NCI-H524 treated with DMSO at 0.1 percent for 48 hours (cell line): ENCODE results near the gene RABGAP1L.
"Not testable (repeated sequence)": the region's sequence is repeated elsewhere in the genome, so short reads cannot be mapped to it uniquely, and the experiment has no call there.

Experiments used
- DNase-seq: peaks from one replicate; lab custom pipeline; 2025; lab: John Stamatoyannopoulos, UW

Gene RABGAP1L

DNA sequence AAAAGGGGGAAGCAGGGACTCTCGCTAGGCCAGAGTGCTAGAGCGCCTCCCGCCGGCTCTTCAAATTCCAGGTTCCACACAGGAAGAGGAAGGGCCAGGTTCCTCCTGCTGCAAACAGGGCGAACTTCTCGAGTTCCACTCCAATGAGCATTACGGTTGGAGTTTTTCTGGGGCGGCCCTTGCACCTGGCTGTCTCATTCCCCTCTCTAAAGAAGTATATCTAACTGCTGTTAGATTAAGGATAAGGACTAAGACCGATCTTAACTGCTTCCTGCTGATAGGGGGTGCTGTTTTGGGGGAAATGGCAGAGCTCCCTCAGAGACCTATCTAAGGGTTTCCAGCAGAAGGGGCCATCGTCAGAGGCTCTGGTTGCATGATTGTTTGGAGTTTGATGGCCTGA is 138.0 kb downstream of the RABGAP1L start:
- DNase-seq, result no peak

DNA sequence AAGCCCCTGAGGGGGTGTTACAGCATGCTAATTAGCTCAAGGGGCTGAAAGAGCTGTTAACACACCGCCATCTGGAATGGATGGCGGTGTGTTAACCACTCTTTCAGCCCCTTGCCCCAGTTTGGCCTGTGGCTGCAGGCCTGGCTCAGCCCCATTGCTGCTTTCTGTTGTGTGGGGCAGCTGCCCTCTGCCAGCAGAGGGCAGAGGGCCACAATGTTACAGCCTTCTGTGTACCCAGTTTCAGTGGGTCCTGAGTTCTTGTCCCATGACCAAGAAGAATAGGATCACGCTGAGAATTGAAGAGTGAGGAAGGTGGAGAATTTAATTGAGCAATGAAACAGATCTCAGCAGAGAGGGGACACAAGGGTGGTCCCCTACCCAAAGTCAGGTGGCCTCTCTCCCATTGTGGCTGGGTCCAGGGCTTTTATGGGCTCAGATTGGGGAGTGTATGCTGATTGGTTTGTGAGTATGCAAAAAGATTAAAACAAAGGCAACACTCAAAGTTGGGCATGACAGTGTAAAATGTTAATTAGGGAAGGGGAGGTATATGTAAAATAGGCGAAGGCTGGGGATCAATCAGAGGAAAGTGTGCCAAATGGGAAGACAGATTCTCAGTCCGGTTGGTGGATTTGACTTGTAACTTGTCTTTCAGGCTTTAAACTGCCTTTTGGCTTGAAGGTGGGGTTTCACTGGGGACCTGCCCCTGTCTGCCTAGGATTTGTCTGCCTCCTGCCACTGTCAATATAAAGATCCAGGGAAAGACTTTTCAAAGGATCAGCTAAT is 142.2 kb downstream of the RABGAP1L start:
- no peak for DNase-seq

DNA sequence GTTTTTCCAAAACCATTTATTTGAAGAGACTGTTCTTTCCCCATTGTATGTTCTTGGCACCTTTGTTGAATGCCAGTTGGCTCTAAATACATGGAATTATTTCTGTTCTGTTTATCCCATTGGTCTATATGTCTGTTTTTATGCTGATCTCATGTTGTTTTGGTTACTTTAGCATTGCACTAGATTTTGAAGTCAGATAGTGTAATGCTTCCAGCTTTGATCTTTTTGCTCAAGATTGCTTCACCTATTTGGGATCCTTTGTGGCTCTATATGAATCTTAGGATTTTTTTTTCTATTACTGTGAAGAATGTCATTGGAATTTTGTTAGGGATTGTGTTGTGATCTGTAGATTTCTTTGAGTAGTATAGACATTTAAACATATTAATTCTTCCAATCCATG is 149.3 kb downstream of the RABGAP1L start:
- no peak for DNase-seq

DNA sequence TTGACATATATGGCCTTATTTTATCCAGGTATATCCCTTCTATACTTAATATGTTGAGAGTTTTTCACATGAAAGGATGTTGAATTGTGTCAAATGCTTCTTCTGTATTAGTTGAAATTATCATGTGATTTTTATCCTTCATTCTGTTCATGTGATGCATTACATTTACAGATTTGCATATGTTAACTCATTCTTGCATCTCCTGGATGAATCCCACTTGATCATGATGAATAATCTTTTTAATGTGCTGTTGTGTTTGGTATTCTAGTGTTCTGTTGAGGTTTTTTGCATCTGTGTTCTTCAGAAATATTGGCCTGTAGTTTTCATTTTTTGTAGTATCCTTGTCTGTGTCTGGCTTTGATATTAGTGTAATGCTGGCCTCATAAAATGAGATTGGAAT is 150.2 kb downstream of the RABGAP1L start:
- no peak for DNase-seq

DNA sequence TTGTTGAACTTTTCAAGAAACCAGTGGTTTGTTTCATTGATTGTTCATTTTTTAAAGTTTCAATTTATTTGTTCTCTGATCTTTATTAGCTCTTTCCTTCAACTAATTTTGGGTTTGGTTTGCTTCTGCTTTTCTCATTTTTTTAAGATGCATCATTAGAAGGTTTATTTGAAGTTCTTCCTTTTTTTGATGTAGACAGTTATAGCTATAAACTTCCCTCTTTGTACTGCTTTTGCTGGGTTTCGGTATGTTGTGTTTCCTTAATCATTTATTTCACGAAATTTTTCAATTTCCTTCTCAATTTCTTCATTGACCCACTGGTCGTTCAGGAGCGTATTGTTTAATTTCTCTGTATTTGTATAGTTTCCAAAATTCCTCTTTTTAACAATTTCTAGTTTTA is 155.1 kb downstream of the RABGAP1L start:
- DNase-seq, result no peak

DNA sequence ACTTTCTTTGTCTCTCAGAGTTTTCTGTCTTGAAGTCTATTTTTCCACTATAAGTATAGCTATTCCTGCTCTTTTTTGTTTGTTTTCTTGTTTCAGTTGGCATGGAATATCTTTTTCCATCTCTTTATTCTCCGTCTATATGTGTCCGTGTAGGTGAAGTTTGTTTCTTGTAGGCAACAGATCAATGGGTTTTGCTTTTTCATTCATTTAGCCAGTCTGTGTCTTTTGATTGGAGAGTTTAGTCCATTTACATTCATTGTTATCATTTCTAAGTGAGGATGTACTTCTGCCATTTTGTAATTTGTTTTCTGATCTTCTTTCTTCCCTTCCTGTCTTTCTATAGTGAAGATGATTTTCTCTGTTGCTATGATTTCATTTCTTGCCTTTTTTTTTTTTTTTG is 155.9 kb downstream of the RABGAP1L start:
- no peak for DNase-seq

DNA sequence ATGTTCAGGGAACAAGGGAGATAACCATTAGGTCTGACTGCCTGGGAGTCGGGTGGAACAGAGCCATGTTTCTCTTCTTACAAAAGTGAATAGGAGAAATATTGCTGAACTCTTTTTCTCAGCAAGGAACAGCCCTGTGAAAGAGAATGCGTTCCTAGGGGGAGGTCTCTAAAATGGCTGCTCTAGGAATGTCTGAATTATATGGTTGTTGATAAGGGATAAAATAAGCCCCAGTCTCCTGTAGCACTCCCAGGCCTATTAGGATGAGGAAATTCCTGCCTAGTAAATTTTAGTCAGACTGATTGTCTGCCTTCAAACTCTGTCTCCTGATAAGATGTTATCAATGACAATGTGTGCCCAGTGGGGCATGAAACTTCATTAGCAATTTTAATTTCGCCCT is 161.6 kb downstream of the RABGAP1L start:
- DNase-seq, result not testable (repeated sequence)

DNA sequence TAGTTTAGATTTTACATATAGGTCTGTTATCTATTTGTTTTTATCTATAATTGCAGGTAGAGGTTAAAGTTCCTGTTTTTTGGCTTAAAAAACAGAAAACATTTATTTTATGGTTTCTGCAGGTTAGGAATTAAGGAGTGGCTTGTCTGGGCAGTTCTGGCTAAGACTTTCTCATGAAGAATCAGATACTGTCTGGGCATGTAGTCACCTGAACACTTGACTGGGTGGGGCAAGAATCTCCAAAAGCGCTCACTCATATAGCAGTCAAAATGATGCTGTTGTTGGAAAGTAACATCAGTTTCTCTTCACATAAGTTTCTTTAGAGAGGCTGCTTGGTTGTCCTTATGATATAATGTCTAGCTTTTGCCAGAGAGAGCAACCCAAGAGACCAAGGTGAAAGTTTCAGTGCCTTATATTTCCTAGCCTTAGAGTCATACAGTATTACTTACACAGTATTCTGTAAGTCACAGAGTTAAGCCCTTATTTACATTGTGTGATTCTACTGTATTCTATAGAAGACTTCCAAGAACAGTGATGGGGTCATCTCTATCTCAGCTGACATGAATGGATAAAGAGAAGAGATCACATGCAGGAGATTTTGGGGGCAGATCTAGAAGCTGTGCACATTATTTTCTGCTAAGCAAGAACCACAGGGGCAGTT is 163.0 kb downstream of the RABGAP1L start:
- no peak for DNase-seq

DNA sequence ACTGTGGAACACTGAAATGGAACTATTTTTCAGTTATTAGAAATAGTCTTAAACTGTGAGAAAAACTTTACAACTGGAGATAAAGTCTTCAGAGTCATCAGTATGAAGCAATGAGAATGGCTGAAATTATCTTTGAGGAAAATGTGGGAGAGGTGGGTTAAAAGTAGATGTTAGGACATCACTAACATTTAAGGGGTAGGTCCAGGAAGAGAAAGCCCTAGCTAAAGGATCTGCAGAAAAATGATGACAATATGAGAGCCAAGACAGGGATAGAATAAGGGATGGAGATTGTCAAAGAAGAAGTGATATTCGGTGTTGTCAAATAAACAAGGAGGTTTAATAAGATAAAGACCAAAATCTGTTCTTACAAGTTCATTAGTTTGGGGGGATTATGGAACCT is 165.2 kb downstream of the RABGAP1L start:
- DNase-seq, result no peak

DNA sequence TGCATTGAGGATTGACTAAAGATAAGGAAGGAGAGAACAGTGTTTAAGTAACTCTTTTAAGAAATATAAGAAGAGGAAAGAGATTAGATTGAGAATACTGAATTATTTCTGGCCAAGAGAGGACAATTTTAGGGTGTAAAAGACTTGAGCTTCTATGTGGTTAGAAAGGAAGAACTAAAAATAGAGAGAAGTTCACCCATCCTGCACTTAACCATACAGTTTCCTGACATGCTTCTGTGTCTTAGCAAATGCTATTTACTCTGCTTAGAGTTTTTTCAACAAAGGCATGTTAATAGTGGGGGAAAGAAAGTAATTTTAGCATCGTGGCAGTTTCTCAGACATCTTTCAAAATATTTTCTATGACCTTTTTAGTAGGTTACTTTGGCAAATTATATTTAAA is 165.6 kb downstream of the RABGAP1L start:
- DNase-seq, result no peak

DNA sequence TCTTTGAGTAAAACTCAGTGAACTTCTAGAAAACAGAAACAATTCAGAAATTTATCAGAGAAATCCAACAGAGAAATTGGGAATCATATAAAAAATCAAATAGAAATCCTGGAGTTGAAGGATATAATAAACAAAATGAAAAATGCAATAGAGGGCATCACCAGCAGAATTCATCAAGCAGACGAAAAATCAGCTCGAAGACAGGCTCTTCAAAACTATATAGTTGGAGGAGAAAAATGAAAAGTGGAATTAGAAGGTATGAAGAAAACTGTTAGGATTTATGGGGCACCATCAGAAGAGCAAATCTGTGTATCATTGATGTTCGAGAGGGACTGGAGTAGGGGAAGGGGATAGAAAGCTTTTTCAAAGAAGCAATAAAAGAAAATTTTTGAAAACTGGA is 167.0 kb downstream of the RABGAP1L start:
- no peak for DNase-seq

DNA sequence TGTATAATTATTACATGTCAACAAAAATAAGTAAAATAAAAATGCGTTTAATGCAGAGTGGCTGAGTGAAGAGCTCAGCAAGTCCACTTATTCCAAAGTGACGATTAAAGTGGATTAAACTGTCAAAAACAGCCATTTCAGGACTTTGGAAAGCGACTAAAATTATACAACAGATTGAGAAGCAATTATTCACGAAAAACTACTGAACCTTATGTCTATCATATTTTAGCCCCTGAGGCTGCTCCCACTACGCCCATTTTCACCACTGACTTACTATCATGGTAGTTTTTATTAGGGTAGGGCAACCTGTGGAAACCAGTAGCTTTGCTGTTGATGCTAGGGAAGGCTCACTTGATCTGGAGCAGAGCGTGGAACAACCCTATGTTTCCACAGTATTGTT is 174.1 kb downstream of the RABGAP1L start:
- no peak for DNase-seq

DNA sequence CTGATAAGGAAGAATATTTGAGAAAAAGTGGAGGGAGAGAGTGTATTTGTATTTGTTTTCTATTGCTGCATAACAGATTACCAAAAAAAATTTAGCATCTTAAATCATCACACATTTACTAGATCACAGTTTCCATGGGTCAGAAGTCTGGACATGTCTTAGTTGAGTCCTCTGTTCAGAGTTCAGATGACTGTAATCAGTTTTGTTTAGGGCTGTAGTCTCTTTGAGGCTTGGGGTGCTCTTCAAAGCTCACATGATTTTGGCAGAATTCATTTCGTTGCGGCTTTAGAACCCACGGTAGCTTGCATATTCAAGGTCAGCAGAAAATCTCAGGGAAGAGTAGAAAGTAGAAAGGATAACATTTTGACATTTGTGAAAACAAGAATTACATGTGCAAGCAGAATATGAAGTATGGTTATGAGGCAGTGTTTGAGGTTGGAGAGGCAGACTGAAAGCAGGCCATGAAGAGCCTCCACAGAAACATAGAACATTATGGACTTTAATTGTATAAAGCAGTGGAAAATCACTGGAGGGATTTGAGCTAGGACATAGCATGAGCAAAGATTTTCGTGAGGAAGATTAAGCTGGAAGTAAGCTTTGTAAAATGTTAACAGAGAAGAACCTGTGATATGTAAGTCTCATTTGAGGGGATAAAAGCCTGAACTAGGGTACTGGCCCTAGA is 177.8 kb downstream of the RABGAP1L start:
- DNase-seq, result no peak

DNA sequence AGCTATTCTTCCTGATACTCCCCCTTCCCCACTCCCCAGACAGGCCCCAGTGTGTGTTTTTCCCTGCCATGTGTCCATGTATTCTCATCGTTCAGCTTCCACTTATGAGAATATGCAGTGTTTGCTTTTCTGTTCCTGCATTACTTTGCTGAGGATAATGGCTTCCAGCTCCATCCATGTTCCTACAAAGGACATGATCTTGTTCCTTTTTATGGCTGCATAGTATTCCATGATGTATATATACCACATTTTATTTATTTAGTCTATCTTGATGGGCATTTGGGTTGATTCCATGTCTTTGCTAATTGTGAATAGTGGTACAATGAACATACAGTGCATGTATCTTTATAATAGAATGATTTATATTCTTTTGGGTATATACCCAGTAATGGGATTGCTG is 181.1 kb downstream of the RABGAP1L start:
- not testable (repeated sequence) for DNase-seq

DNA sequence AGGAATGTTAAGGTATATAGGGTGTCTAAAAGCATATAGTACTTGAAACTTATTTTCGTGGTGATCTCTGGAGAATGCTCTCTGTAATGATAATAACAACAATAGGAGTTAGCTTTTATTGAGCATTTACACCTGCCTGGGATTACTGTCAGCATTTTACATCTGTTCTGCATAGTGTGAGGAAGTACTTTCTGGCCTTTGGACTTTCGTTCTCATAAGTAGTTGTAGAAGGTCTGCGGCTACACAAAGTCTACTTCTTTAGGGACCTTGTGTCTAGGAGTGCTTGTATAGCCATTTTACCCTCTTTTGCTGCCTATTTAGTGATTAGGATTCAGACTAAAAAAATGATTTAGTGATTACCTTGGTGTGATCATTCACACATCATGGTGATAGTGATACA is 184.8 kb downstream of the RABGAP1L start:
- no peak for DNase-seq

DNA sequence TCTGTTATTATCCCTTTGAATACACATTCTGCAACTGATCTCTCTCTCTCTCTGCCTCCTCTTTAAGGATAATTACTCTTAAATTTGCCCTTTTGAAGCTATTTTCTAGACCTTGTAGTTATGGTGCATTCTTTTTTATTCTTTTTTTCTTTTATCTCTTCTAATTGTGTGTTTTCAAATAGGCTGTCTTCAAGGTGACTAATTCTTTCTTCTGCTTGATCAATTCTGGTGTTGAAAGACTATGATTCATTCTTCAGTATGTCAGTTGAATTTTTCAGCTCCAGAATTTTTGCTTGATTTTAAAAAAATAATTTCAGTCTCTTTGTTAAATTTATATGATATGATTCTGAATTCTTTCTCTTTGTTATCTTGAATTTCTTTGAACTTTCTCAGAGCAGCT is 192.8 kb downstream of the RABGAP1L start:
- DNase-seq, result no peak

DNA sequence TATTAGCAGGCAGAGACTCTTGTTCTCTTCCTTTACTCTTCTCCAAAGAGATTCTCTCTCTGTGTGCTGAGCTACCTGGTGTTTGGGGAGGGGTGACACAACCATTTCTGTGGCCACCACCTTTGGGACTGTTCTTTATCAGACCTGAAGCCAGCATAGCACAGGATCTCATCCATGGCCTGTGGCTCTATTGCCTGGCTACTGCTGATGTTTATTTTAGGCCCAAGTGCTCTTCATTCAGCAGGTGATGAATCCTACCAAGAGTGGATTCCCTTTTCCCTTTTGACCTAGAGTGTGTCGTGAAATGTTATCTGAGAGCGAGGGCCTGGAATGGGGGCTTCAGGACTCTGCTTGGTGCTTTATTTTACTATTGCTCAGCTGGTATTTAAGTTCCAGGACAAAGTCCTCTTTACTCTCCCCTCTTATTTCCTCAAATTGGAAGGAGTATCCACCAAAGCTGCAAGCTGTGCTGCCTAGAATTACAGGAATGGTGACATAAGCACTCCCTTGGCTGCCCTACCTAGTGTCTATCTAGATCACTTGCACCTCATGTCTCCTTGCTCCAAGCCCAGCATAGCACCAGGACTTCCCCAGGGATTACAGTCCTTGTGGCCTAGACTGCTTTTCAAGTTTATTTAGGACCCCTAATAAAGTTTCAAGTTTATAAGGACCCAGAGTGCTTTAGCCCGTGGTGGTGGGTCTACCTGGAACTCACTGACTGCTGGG is 193.7 kb downstream of the RABGAP1L start:
- DNase-seq, result no peak

DNA sequence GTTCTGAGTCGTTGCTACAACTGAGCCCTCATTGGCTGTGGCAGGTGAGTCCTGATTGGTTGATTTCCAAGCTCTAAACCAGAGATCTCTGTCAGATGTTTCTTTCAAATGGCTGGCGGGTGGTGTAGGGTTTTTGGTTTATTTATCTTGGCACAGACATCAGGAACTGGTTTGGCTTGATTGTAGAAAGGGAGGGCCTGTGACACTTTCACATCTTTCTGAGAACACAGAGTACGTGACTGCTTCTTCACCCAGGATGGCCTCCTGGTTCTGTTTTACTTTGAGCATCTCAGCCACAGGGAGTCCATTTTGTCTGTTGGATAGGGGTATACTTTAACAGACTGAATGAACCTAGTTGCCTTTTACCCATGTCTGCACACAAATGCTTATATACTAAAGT is 199.0 kb downstream of the RABGAP1L start:
- DNase-seq, result no peak

DNA sequence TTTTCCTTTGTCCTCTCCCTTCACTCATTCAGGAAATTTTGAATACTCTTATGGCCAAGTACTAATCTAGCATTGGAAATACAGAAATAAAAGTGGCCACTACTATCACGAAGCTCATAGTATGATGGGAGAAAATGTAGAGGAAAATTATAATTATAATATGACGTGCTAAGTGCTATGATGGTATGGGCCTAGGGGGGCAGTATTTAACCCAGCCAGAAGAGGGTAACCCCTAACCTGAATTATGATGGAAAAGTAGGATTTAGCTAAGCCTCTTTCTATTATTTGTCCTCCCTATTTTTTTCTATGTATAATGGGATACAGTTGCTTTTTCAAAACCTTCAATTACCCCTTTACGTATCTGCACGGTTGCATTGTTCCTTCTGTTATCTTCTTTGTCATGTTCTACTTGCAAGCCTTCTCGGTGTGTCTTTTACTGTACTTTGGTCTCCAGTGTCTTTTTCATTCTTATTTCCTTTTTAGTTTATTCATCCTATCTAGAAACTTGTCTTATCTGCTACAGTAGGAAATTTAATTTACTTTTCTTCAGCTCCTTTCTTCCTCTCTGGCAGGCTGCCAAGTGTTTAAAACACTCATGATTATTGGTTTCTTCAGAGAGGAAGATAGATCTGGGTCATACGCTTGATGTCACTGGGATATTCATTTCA is 199.6 kb downstream of the RABGAP1L start:
- DNase-seq, result no peak

DNA sequence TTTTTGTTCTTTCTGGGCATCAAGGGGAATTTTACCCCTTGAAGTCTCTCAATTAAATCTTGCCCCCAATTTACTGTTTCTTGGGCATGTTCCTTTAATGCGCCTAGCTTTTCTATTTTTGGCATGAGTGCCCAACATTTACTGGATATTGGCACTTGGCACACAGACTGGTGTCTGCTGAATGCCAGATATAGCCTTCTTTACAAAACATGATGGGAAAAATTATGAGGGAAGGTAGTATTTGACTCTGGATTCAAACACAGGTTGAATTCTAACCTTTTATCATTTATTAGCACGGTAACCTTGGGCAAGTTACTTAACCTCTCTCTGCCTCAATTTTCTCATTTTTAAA is 200.1 kb downstream of the RABGAP1L start:
- no peak for DNase-seq

DNA sequence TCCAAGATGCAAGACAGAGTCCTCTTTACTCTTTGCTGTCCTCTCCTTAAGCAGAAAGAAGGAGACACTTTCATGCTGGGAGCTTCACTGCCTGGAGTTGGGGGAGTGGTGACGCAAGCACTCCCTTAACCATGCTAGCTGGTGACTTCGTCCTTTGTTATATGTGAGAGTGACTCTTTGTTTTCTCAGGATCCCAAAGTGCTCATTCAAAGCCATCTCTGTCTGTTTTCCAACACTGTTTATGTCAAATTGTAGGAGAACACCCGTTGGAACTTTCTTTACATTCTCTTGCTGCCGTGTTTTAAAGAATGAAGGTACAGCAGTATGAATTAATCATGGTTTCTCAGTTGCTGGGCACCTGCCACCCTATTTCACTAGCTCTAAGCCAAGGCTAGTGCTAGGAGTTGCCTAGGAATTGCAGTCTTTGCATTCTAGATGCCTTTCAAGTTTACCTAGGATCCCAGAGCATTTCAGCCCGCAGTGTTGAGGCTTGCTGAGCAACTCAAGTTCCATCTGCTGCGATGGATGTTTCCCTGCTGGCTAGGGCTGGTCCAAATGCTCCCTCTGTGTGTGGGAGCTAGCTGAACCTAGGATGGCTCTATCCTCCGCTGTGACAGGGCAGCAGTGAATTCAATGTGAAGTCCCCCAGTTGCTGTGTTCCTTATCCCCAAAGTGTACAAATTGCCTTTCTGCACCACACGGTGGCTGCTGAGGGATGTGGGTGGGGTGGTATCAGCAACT is 205.8 kb downstream of the RABGAP1L start:
- no peak for DNase-seq
